CD14-positive monocyte (primary cell): Measurements from ENCODE around the gene DIDO1. TPM values are rescaled to one million over a fixed set of nuclear protein-coding genes. Genes with fewer than 3 reads are reported as not detected.

Experiments
- DNase-seq, 3 donors: peaks; one replicate each; pipeline ENCODE4 v3.0.0-alpha.2; 2011 to 2022
- H2AFZ ChIP-seq: 2 replicates; pipeline ENCODE4 v1.6.0; 2012; ENCODE audit warnings: mild to moderate bottlenecking, low read depth, low read length, inconsistent platforms; ENCODE audit not compliant: insufficient read depth, poor library complexity, severe bottlenecking
- H3K27ac ChIP-seq, 2 donors: 1 replicate in 1 of 2; 2 replicates in 1 of 2; pipeline ENCODE4 v1.5.1; 2012 to 2013; ENCODE audit warnings: low read length in 2 of 2, control low read depth in 1 of 2, inconsistent platforms in 1 of 2, low read depth in 1 of 2, mild to moderate bottlenecking in 1 of 2
- H3K27me3 ChIP-seq, 2 donors: one replicate each; pipeline versions ENCODE4 v1.6.0 to v1.6.1; 2011 to 2013; ENCODE audit warnings: low read length in 2 of 2; ENCODE audit not compliant: control insufficient read depth in 2 of 2, insufficient read depth in 2 of 2
- H3K36me3 ChIP-seq, 2 donors: replicated peaks in 1 of 2; 1 replicate in 1 of 2; 2 replicates in 1 of 2; pipeline versions ENCODE4 v1.5.1 to v1.6.1; 2012 to 2013; ENCODE audit warnings: low read length in 2 of 2, control low read depth in 1 of 2, inconsistent platforms in 1 of 2, mild to moderate bottlenecking in 1 of 2; ENCODE audit not compliant: insufficient read depth in 2 of 2, control insufficient read depth in 1 of 2
- H3K4me1 ChIP-seq, 2 donors: 1 replicate in 1 of 2; 2 replicates in 1 of 2; pipeline versions ENCODE4 v1.5.1 to v1.6.1; 2012 to 2013; ENCODE audit warnings: low read length in 2 of 2, control low read depth in 1 of 2, inconsistent platforms in 1 of 2, mild to moderate bottlenecking in 1 of 2, moderate library complexity in 1 of 2; ENCODE audit not compliant: insufficient read depth in 2 of 2, control insufficient read depth in 1 of 2
- H3K4me2 ChIP-seq: replicated peaks from 2 replicates; pipeline ENCODE3; 2012; ENCODE audit warnings: low read length, moderate library complexity, mild to moderate bottlenecking; ENCODE audit not compliant: poor library complexity, severe bottlenecking; ENCODE audit errors: extremely low read depth
- H3K4me3 ChIP-seq, 3 experiments: fragments of 200-600 bp in 1 of 3; sonication (generic) in 1 of 3; replicated peaks in 1 of 3; 1 replicate in 2 of 3; 2 replicates in 1 of 3; pipeline ENCODE4 v1.5.1; 2011 to 2013; ENCODE audit warnings: low read length in 3 of 3, mild to moderate bottlenecking in 3 of 3, control low read depth in 2 of 3, low read depth in 2 of 3, inconsistent platforms in 1 of 3, moderate library complexity in 1 of 3
- H3K79me2 ChIP-seq: 2 replicates; pipeline ENCODE4 v1.6.0; 2012; ENCODE audit warnings: mild to moderate bottlenecking, control low read depth, inconsistent platforms, low read length, moderate library complexity; ENCODE audit not compliant: insufficient read depth
- H3K9ac ChIP-seq: 2 replicates; pipeline ENCODE4 v1.6.0; 2017; ENCODE audit warnings: low read length, mild to moderate bottlenecking; ENCODE audit not compliant: insufficient read depth, poor library complexity, severe bottlenecking
- H3K9me3 ChIP-seq, 2 donors: replicated peaks in 1 of 2; 1 replicate in 1 of 2; 2 replicates in 1 of 2; pipeline versions ENCODE4 v1.5.1 to v1.6.1; 2012 to 2013; ENCODE audit warnings: low read length in 2 of 2, control low read depth in 1 of 2; ENCODE audit not compliant: control insufficient read depth in 1 of 2, insufficient read depth in 1 of 2
- H4K20me1 ChIP-seq: 2 replicates; pipeline ENCODE4 v1.6.0; 2012; ENCODE audit warnings: mild to moderate bottlenecking, low read length, control low read depth, moderate library complexity; ENCODE audit not compliant: insufficient read depth
- H3K27ac Mint-ChIP-seq, 7 donors: one replicate each; pipeline ENCODE4 v1.8.0; 2020; ENCODE audit warnings: mild to moderate bottlenecking in 7 of 7, mixed read lengths in 7 of 7, moderate library complexity in 6 of 7, inconsistent platforms in 2 of 7
- H3K27me3 Mint-ChIP-seq, 3 donors: one replicate each; pipeline ENCODE4 v1.8.0; 2021 to 2022; ENCODE audit warnings: low read depth in 3 of 3, mild to moderate bottlenecking in 3 of 3, mixed read lengths in 3 of 3, moderate library complexity in 3 of 3, inconsistent platforms in 1 of 3
- H3K36me3 Mint-ChIP-seq, 2 donors: one replicate each; pipeline ENCODE4 v1.8.0; 2020; ENCODE audit warnings: mixed read lengths in 2 of 2, inconsistent platforms in 1 of 2, mild to moderate bottlenecking in 1 of 2
- H3K4me1 Mint-ChIP-seq: one replicate; pipeline ENCODE4 v1.8.0; 2020; ENCODE audit warnings: mild to moderate bottlenecking, mixed read lengths
- H3K4me3 Mint-ChIP-seq, 2 donors: one replicate each; pipeline ENCODE4 v1.8.0; 2020; ENCODE audit warnings: mild to moderate bottlenecking in 2 of 2, mixed read lengths in 2 of 2, moderate library complexity in 1 of 2
- H3K9me3 Mint-ChIP-seq, 7 donors: one replicate each; pipeline ENCODE4 v1.8.0; 2020 to 2022; ENCODE audit warnings: mixed read lengths in 7 of 7, mild to moderate bottlenecking in 6 of 7, moderate library complexity in 6 of 7, inconsistent platforms in 2 of 7
- CTCF ChIP-seq: fragments of 200-600 bp; IDR thresholded peaks from one replicate; pipeline ENCODE4 v1.8.0; 2022; ENCODE audit warnings: antibody characterized with exemption, mild to moderate bottlenecking
- WGBS: methylation state at CpG from one replicate; pipeline ENCODE4 v1.1.5; 2013; ENCODE audit warnings: missing lambda C conversion rate; ENCODE audit not compliant: insufficient coverage; 5-methylcytosine and 5-hydroxymethylcytosine counted together
- intact Hi-C, 2 donors: fragments of 100-400 bp; cut with micrococcal nuclease; formaldehyde crosslinking; loops; one replicate each; pipeline versions ENCODE4 v1.15.0 to v1.15.1; 2023
- polyA plus RNA-seq, 3 donors: library from polyadenylated mRNA; depleted of rRNA in 1 of 3; unstranded in 2 of 3; stranded (reverse) in 1 of 3; fragments of 300-500 nt in 2 of 3; fragments of >200 nt in 1 of 3; fragmentation: Illumina TruSeq in 2 of 3; gene quantifications; 1 replicate in 2 of 3; 2 replicates in 1 of 3; pipeline ENCODE4 v1.2.3, GENCODE V29; 2012 to 2021

The DIDO1 gene
- polyA plus RNA-seq, 3 donors: 8.5 to 23.8 (median 12.9) TPM

DNA sequence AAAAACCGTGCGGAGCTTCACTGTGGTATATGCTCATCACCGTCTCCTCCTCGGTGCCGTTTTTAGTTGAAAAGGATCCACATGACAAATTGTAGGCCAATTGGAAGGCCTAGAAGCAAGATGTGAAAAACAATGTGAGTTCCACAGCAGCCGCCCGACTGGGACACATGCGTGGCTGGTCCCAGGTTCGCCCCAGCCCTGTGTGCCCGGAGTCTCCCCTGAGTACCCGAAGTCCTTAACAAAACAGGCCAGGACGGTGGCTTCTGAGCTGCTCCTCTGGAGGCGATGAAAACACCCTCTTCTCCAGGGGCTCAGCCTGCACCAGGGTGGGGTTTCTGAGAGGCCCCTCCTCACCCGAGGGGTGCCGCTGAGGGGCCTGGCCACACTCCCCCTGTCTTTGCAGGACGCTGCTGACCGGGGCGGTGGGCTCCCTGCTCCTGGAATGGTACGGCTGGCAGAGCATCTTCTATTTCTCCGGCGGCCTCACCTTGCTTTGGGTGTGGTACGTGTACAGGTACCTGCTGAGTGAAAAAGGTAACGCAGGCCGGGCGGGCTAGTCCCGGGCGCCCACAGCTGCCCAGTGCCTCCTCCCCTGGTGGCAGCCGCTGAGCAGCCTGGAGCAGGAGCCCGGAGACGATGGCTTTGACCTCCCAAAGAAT is 36.0 kb upstream of the DIDO1 start:
- intact Hi-C loops: no loop called here
- H3K36me3 ChIP-seq: peaks cover 16 to 43% of the 10 kb centered on the region in 2 donors
- Mint-ChIP-seq H3K27me3 (peaks cover 0 to 2% (median 2%) of the 10 kb centered on the region in 3 donors), H3K27ac (peak overlapping the region in 1 of 7 donors; percentile 62), H3K4me3 (no peak overlapping the region), H3K36me3 (peaks cover 32 to 60% of the 10 kb centered on the region in 2 donors), H3K9me3 (no peaks in the 10 kb centered on the region), H3K4me1 (peaks cover 20% of the 10 kb centered on the region)
- H3K79me2 ChIP-seq: no peaks in the 10 kb centered on the region
- TF ChIP-seq CTCF: no peak
- H4K20me1 ChIP-seq: no peaks in the 10 kb centered on the region
- H3K27me3 ChIP-seq: no peaks in the 10 kb centered on the region
- H3K27ac ChIP-seq: no peak overlapping the region
- no peak overlapping the region for H3K4me2 ChIP-seq
- no peaks in the 10 kb centered on the region for H3K9me3 ChIP-seq
- no peak overlapping the region for H3K4me3 ChIP-seq
- H2AFZ ChIP-seq: no peak overlapping the region
- DNase-seq: no peak
- peaks cover 11% of the 10 kb centered on the region in 2 donors for H3K4me1 ChIP-seq
- no peak overlapping the region for H3K9ac ChIP-seq
- 97% methylated on average over 26 of the region's 30 CpGs for WGBS

- H3K36me3 ChIP-seq: peaks cover 16 to 45% of the 10 kb centered on the region in 2 donors
- 63% methylated on average over 7 of the region's 8 CpGs for WGBS
- peaks cover 0 to 2% (median 2%) of the 10 kb centered on the region in 3 donors for H3K27me3 Mint-ChIP-seq
Measured at GRCh38 chr20:62961799-62962198, 35.5 kb upstream of the DIDO1 start.

More at GRCh38 chr20:62961799-62962198, 35.5 kb upstream of the DIDO1 start:
- Histone ChIP-seq H3K79me2 (no peaks in the 10 kb centered on the region), H2AFZ (no peak overlapping the region), H3K4me3 (no peak overlapping the region), H3K9me3 (no peaks in the 10 kb centered on the region), H3K4me1 (peaks cover 11% of the 10 kb centered on the region in 2 donors), H4K20me1 (no peaks in the 10 kb centered on the region), H3K27ac (no peak overlapping the region), H3K4me2 (no peak overlapping the region), H3K9ac (no peak overlapping the region), H3K27me3 (no peaks in the 10 kb centered on the region)
- Mint-ChIP-seq H3K9me3 (no peaks in the 10 kb centered on the region), H3K4me3 (no peak overlapping the region), H3K4me1 (peaks cover 20% of the 10 kb centered on the region), H3K27ac (peak overlapping the region in 1 of 7 donors; percentile 62), H3K36me3 (peaks cover 32 to 61% of the 10 kb centered on the region in 2 donors)
- no peak for DNase-seq
- intact Hi-C loops: no loop called here
- no peak for TF ChIP-seq CTCF
